ENCODE data around the gene COX6A1.

The COX6A1 gene

GRCh38 chr12:120488057-120488640 is 50.2 kb downstream of the COX6A1 start:
- TF ChIP-seq ZNF274 (IDR thresholded peaks at IDR 0.05; ENCODE audit: low read depth, low read length) = no peak
- H3K4me3 ChIP-seq (ENCODE audit: low read length) = no peak overlapping the region

- H3K4me3 ChIP-seq (ENCODE audit: low read length) = no peak overlapping the region
- TF ChIP-seq ZNF274 (IDR thresholded peaks at IDR 0.05; ENCODE audit: low read depth, low read length) = no peak
Measured at GRCh38 chr12:120489018-120489417, 51.1 kb downstream of the COX6A1 start.

GRCh38 chr12:120490325-120490724 is 52.4 kb downstream of the COX6A1 start:
- no peak overlapping the region for H3K4me3 ChIP-seq (ENCODE audit: low read length)
- no peak for TF ChIP-seq ZNF274 (IDR thresholded peaks at IDR 0.05; ENCODE audit: low read depth, low read length)
